Ishikawa (cell line): ENCODE measurements around the gene DIRAS2.

Source experiments
- CEBPB ChIP-seq: IDR thresholded peaks from 2 replicates; pipeline ENCODE4 v1.6.1; 2012
- CREB1 ChIP-seq: IDR thresholded peaks from 2 replicates; pipeline ENCODE4 v1.6.1; 2012; ENCODE audit warnings: low read depth
- EGR1 ChIP-seq: IDR thresholded peaks from 2 replicates; pipeline ENCODE4 v1.6.1; 2012
- EP300 ChIP-seq: IDR thresholded peaks from 2 replicates; pipeline ENCODE4 v1.6.1; 2012; ENCODE audit warnings: borderline replicate concordance
- FOXM1 ChIP-seq: IDR thresholded peaks from 2 replicates; pipeline ENCODE4 v1.6.1; 2012; ENCODE audit warnings: low read depth, borderline replicate concordance
- NFIC ChIP-seq: IDR thresholded peaks from 2 replicates; pipeline ENCODE4 v1.6.1; 2012
- RAD21 ChIP-seq: IDR thresholded peaks from 2 replicates; pipeline ENCODE4 v1.6.1; 2012; ENCODE audit warnings: low read depth
- TAF1 ChIP-seq: IDR thresholded peaks from 2 replicates; pipeline ENCODE4 v1.6.1; 2012; ENCODE audit warnings: low read depth, mild to moderate bottlenecking
- TCF12 ChIP-seq: IDR thresholded peaks from 2 replicates; pipeline ENCODE4 v1.6.1; 2012; ENCODE audit warnings: low read depth
- TEAD4 ChIP-seq: IDR thresholded peaks from 2 replicates; pipeline ENCODE4 v1.6.1; 2012
- YY1 ChIP-seq: IDR thresholded peaks from 2 replicates; pipeline ENCODE4 v1.6.1; 2012; ENCODE audit warnings: low read depth
- ZBTB7A ChIP-seq: IDR thresholded peaks from 2 replicates; pipeline ENCODE4 v1.6.1; 2012; ENCODE audit warnings: low read depth
- TF ChIP-seq, protein P1 (sequence below): IDR thresholded peaks from 2 replicates; pipeline ENCODE4 v1.6.1; 2012; ENCODE audit warnings: low read depth, mild to moderate bottlenecking
- TF ChIP-seq, protein P2 (sequence below): IDR thresholded peaks from 2 replicates; pipeline ENCODE4 v1.6.1; 2012
- TF ChIP-seq, protein P3 (sequence below): IDR thresholded peaks from 2 replicates; pipeline ENCODE4 v1.6.1; 2012

DIRAS2 gene

DNA sequence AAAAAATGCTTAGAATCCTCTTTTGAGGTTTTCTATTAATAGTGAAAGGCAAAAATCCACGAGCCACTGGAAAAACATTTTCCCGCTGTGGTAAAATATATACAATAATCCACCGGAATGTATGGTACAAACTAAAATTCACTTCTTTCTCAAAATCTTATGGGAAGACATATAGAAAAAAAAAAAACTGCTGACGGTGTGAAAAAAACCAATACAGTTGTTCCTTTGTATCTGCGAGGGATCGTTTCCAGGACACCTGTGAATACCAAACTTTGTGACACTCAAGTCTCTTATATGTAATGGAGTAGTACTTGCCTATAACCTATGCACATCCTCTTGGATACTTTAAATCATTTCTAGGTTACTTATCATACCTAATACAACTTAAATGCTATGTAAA lies 13.3 kb downstream of the DIRAS2 start:
- TF ChIP-seq RAD21 (no peak), YY1 (no peak), ZBTB7A (no peak)
- TF ChIP-seq, protein P1, sequence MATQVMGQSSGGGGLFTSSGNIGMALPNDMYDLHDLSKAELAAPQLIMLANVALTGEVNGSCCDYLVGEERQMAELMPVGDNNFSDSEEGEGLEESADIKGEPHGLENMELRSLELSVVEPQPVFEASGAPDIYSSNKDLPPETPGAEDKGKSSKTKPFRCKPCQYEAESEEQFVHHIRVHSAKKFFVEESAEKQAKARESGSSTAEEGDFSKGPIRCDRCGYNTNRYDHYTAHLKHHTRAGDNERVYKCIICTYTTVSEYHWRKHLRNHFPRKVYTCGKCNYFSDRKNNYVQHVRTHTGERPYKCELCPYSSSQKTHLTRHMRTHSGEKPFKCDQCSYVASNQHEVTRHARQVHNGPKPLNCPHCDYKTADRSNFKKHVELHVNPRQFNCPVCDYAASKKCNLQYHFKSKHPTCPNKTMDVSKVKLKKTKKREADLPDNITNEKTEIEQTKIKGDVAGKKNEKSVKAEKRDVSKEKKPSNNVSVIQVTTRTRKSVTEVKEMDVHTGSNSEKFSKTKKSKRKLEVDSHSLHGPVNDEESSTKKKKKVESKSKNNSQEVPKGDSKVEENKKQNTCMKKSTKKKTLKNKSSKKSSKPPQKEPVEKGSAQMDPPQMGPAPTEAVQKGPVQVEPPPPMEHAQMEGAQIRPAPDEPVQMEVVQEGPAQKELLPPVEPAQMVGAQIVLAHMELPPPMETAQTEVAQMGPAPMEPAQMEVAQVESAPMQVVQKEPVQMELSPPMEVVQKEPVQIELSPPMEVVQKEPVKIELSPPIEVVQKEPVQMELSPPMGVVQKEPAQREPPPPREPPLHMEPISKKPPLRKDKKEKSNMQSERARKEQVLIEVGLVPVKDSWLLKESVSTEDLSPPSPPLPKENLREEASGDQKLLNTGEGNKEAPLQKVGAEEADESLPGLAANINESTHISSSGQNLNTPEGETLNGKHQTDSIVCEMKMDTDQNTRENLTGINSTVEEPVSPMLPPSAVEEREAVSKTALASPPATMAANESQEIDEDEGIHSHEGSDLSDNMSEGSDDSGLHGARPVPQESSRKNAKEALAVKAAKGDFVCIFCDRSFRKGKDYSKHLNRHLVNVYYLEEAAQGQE, result no peak
- TF ChIP-seq, protein P2, sequence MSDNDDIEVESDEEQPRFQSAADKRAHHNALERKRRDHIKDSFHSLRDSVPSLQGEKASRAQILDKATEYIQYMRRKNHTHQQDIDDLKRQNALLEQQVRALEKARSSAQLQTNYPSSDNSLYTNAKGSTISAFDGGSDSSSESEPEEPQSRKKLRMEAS, result no peak

DNA sequence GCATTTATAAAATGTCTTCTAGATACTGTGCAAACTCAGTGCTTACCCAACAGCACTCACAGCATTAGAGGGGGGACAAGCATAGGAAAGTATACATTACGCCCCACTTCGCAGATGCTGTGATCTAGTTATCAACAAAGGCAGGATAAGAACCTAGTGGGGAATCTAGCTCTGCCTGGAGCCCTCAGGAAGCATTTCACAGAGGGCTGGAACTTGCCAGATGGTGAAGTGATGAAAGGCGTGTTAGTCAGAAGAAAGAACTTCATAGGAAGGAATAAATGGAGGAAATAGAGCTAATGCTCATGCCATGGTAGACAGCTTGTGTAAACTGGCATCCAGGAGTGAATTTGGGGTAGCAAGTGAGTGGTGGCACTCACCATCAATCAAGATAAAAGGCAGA lies 25.8 kb downstream of the DIRAS2 start:
- no peak for TF ChIP-seq TCF12
- no peak for TF ChIP-seq RAD21
- TF ChIP-seq ZBTB7A, result no peak
- TF ChIP-seq, protein P3, sequence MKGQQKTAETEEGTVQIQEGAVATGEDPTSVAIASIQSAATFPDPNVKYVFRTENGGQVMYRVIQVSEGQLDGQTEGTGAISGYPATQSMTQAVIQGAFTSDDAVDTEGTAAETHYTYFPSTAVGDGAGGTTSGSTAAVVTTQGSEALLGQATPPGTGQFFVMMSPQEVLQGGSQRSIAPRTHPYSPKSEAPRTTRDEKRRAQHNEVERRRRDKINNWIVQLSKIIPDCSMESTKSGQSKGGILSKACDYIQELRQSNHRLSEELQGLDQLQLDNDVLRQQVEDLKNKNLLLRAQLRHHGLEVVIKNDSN, result no peak
- TF ChIP-seq TEAD4, result no peak
- TF ChIP-seq TAF1, result no peak
- no peak for TF ChIP-seq EP300
- TF ChIP-seq CEBPB, result no peak
- TF ChIP-seq EGR1, result no peak
- TF ChIP-seq, protein P1, result no peak
- TF ChIP-seq YY1, result no peak
- TF ChIP-seq NFIC, result no peak
- TF ChIP-seq, protein P2, result no peak
- TF ChIP-seq FOXM1, result no peak
- no peak for TF ChIP-seq CREB1

DNA sequence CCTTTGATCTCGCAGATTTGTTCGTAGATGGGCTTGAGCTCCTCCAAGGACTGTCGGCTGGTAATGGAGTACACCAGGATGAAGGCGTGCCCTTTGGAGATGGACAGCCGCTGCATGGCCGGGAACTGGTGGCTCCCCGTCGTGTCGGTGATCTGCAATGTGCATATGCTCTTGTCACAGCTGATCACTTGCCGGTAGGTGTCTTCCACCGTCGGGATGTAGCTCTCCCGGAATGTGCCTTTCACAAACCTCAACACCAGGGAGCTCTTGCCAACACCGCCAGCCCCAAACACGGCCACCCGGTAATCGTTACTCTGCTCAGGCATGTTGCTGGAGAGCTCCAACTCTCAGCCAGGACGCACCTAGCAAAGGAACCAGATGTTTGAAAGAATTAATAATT lies 29.1 kb downstream of the DIRAS2 start:
- TF ChIP-seq TCF12 (no peak), NFIC (no peak), EGR1 (no peak), ZBTB7A (no peak), YY1 (no peak), TEAD4 (no peak)

DNA sequence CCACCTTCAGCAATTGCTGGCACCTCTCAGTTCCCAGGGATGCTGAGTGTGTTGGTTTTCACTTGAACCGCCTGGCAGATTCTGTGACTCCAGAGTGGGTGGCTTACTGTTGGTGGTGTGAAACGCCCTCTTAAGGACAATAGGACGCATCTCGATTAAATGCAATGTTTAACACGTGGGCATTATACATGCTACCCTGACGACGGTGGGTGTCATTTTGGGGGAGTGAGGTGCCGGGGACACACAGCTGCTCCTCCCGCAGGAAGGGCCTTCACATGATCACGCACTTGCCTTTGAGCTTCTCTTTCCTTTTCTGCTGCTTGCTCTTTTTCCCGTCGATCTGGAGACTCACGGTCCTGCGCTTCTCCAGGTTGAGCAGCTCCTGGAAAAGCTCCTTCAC lies 29.7 kb downstream of the DIRAS2 start:
- TF ChIP-seq RAD21 (peak; percentile 13; the same call in 1 of the 2 replicates), ZBTB7A (no peak)

DNA sequence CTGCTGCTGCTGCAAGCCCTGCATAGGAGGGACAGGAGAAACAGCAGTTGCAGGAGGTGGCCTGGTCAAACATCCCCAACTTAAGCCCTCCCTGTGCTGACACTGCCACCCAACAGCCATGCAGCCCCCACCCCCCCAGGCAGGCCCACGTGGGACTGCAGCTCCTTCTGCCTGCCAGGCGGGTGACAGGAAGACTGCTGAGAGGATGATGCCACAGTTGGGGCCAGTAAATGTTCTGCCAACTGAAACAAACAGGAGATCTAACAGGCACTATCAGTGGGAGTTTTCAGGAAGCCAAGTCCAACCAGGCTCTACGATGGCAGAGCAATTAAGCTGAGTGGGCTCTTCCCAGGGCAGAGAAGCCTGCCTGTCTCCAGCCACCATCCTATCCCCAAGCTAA lies 31.1 kb downstream of the DIRAS2 start:
- TF ChIP-seq TEAD4 (no peak), CREB1 (no peak), RAD21 (no peak), CEBPB (no peak), FOXM1 (no peak), ZBTB7A (no peak), EGR1 (no peak), TCF12 (no peak), TAF1 (no peak), YY1 (no peak), NFIC (no peak)
- TF ChIP-seq, protein P3, result no peak
- TF ChIP-seq, protein P1, result no peak
- TF ChIP-seq, protein P2, result no peak
